Ureter (tissue), 1 donor: ENCODE data around the gene NPHS2. TPM values are rescaled to one million over a fixed set of nuclear protein-coding genes. Genes with fewer than 3 reads are reported as not detected.
"Not testable (repeated sequence)": the region's sequence is repeated elsewhere in the genome, so short reads cannot be mapped to it uniquely, and the experiment has no call there.

Experiments
- DNase-seq: peaks from one replicate; pipeline ENCODE4 v3.0.0-alpha.2; 2020; ENCODE audit warnings: low spot score
- total RNA-seq: library from RNA; stranded (reverse); gene quantifications from one replicate; pipeline ENCODE4 v1.2.4, GENCODE V29; 2023
- donor health status: DM: yes; HTN: yes; CAD: no.

Gene NPHS2
- total RNA-seq, 1 donor from 2014 or later = not detected

- DNase-seq = no peak
Measured at GRCh38 chr1:179547021-179547535, 28.7 kb downstream of the NPHS2 start.

DNA sequence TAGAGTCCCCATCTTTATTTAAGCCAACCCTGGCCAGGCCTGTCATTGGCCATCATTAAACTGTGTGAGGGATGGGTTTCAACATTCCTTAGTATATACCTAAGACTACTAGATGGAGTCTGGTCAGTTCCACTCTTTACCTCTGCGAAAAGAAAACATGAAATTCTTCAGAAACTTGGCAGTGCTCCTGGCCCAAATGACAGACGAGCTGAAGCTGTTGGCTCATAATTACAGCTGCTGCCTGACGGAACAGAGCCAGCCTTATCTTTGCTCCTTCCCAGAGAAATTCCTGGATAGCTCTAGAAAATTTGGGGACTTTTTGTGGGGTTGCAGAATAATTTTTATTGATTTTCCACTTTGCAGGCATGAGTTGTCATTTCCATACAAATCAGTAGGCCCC is 30.4 kb downstream of the NPHS2 start:
- DNase-seq = no peak

GRCh38 chr1:179541774-179542173 is 34.0 kb downstream of the NPHS2 start:
- no peak for DNase-seq

DNA sequence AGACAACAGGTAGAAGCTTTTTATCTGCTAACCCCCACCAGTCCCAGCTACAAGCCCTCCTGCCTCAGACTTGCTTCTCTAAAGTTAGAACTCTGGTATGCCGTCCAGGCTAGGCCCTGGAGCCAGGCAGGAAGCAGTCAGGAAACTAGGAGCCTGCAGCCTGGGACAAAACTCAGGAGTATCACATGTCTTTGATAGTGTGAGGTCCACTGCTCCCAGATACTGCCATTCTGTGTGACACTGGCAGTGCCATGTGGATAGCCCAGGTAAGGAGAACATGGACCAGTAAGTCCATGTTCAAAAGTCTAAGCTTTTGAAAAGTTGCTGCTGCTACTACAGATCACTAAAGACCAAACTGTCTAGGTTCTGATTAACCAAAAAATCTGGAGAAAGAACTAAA is 45.4 kb downstream of the NPHS2 start:
- no peak for DNase-seq

DNA sequence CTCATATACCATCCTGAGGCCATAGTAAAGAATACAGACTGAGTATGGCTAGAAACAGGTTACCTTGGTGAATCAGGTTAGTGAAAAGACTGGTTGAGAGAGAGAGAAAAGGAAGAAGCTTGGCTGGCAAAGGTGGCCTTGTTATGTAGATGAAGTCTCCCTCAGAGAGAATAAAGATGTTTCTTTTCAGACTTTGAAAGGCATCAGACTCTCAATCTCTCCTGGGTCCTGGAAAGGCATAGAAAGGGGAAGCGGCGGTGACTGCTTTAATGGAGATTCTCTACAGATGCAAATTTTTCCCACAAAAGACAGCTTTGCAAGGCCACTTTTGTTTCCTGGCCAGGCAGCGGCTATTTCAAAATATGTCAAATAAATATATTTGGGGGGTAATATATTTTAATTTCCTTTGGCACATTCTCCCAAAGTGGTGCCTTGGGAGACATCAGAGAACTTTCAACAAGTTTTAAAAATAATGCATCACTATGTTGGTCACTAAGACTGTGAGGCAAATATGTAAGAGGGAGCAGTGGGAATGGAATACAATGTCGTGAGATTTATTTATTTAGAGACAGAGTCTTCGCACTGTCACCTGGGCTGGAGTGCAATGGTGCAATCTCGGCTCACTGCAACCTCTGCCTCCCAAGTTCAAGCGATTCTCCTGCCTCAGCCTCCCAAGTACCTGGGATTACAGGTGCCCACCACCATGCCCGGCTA is 46.1 kb downstream of the NPHS2 start:
- DNase-seq = no peak

- DNase-seq = not testable (repeated sequence)
Measured at GRCh38 chr1:179518544-179518943, 57.2 kb downstream of the NPHS2 start.

GRCh38 chr1:179516976-179517705 is 58.6 kb downstream of the NPHS2 start:
- no peak for DNase-seq

DNA sequence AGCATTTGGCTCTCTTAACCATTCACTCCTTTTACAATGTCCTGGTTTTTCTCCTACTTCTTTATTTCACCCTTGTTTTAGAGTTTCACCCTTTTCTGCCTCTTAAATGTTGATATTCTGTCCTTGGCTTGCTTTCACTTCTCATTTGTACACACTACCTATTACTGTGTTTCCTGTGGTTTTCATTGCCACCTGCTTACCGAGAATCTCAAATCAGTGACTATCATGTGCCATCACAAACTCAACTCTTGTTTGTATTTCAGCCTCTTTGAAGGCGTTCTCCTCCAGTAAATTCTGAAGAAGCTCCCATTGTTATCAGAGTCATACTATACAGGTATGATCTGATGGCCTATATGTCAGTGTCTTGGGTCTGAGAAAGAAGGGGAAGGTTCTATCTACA is 65.7 kb downstream of the NPHS2 start:
- DNase-seq = no peak

GRCh38 chr1:179509384-179509783 is 66.4 kb downstream of the NPHS2 start:
- no peak for DNase-seq

GRCh38 chr1:179506199-179506598 is 69.5 kb downstream of the NPHS2 start:
- DNase-seq = no peak

Other genes starting within 250 kb of the NPHS2 start
- 2.1 TPM for gene AXDND1, start 210.0 kb downstream of the NPHS2 start, total RNA-seq
- gene TDRD5, start 15.9 kb upstream of the NPHS2 start, total RNA-seq = 1.0 TPM
- 0.16 TPM for gene FAM163A, start 167.3 kb upstream of the NPHS2 start, total RNA-seq